GM12878 (cell line): ENCODE data around the gene NCS1. TPM values are rescaled to one million over a fixed set of nuclear protein-coding genes. Genes with fewer than 3 reads are reported as not detected.

Experiments
- ATAC-seq: fragments of 200-7000 bp; cut with Tn5 transposase; 3 replicates; pipeline ENCODE4 v1.9.1; 2020; ENCODE audit warnings: mild to moderate bottlenecking, moderate library complexity
- BruUV-seq: library from RNA; stranded (reverse); fragments of 400-500 nt; replicated peaks from 2 replicates; lab custom pipeline; 2021; lab: Mats Ljungman, UMichigan
- CTCF ChIA-PET: fragments of 300-600 bp; sonication (Branson Sonifier 250); formaldehyde crosslinking; extraction: SDS; loops from one replicate; lab custom pipeline; 2021; ENCODE audit warnings: inconsistent platforms; lab: Yijun Ruan, JAX
- POLR2A ChIA-PET: fragments of 350-600 bp; formaldehyde crosslinking; extraction: SDS; loops from one replicate; lab custom pipeline; 2021; ENCODE audit warnings: inconsistent platforms; lab: Charles Lee
- RAD21 ChIA-PET: fragments of 300-600 bp; sonication (Branson Sonifier 250); formaldehyde crosslinking; loops from one replicate; lab custom pipeline; 2023; ENCODE audit warnings: antibody characterized with exemption; ENCODE audit not compliant: unreplicated experiment; lab: Charles Lee
- SMC1A ChIA-PET: fragments of 300-600 bp; sonication (Branson Sonifier 250); formaldehyde crosslinking; loops from one replicate; lab custom pipeline; 2023; ENCODE audit not compliant: unreplicated experiment, uncharacterized antibody; lab: Charles Lee
- DNase-seq: peaks from one replicate; pipeline ENCODE4 v3.0.0-alpha.2; 2011; ENCODE audit warnings: low read depth, low spot score
- FAIRE-seq: peaks from 3 replicates; lab custom pipeline; 2011; peaks lifted over from hg19 to GRCh38; lab: Jason Lieb, UNC
- H2AFZ ChIP-seq: 2 replicates; pipeline ENCODE4 v1.6.0; 2011; ENCODE audit warnings: low read depth, low read length, control low read depth; ENCODE audit not compliant: control insufficient read depth
- H3K27ac ChIP-seq: 2 replicates; pipeline ENCODE4 v1.5.1; 2011; ENCODE audit warnings: control low read depth; ENCODE audit not compliant: control insufficient read depth, insufficient read depth
- H3K27me3 ChIP-seq, 2 experiments: replicated peaks in 1 of 2; 2 replicates each; pipeline versions ENCODE4 v1.6.0 to v1.6.1; 2011; ENCODE audit warnings: low read length in 1 of 2; ENCODE audit not compliant: control insufficient read depth in 2 of 2, insufficient read depth in 2 of 2
- H3K36me3 ChIP-seq, 2 experiments: 2 replicates each; pipeline ENCODE4 v1.5.1; 2011; ENCODE audit warnings: low read length in 1 of 2; ENCODE audit not compliant: control insufficient read depth in 2 of 2, insufficient read depth in 2 of 2
- H3K4me1 ChIP-seq: 2 replicates; pipeline ENCODE4 v1.6.1; 2011; ENCODE audit warnings: mild to moderate bottlenecking, low read length, moderate library complexity, mixed read lengths; ENCODE audit not compliant: control insufficient read depth, insufficient read depth
- H3K4me2 ChIP-seq: 2 replicates; pipeline ENCODE4 v1.6.0; 2011; ENCODE audit warnings: control low read depth; ENCODE audit not compliant: control insufficient read depth, insufficient read depth
- H3K4me3 ChIP-seq: fragments of 200-600 bp; sonication (generic); 2 replicates; pipeline ENCODE4 v1.5.1; 2016
- H3K79me2 ChIP-seq: 2 replicates; pipeline ENCODE4 v1.6.0; 2011; ENCODE audit warnings: low read length; ENCODE audit not compliant: control insufficient read depth, insufficient read depth
- H3K9ac ChIP-seq: 2 replicates; pipeline ENCODE4 v1.8.0; 2011; ENCODE audit warnings: low read length, control low read depth, mixed read lengths; ENCODE audit not compliant: control insufficient read depth, insufficient read depth
- H3K9me3 ChIP-seq: replicated peaks from 3 replicates; pipeline ENCODE4 v1.5.1; 2011; ENCODE audit warnings: mild to moderate bottlenecking, low read length; ENCODE audit not compliant: control insufficient read depth, insufficient read depth
- H4K20me1 ChIP-seq: 2 replicates; pipeline ENCODE4 v1.6.0; 2011; ENCODE audit not compliant: control insufficient read depth, insufficient read depth
- ASH2L ChIP-seq: fragments of 300-600, 200-600 bp; sonication (generic); IDR thresholded peaks from 2 replicates; pipeline ENCODE4 v1.6.1; 2017; ENCODE audit warnings: low read depth, mild to moderate bottlenecking, borderline replicate concordance
- CHD1 ChIP-seq: IDR thresholded peaks from 2 replicates; pipeline ENCODE4 v1.6.1; 2012; ENCODE audit warnings: low read depth, low read length, improper control_type of control experiment
- HDAC2 ChIP-seq: fragments of 200-600 bp; sonication (generic); IDR thresholded peaks from 2 replicates; pipeline ENCODE4 v1.6.1; 2017
- IKZF1 ChIP-seq: fragments of 450-650 bp; conservative IDR thresholded peaks from 2 replicates; pipeline ENCODE4 v1.6.1; 2017; ENCODE audit warnings: antibody characterized with exemption, mild to moderate bottlenecking
- NFIC ChIP-seq: IDR thresholded peaks from 2 replicates; pipeline ENCODE4 v1.6.1; 2012; ENCODE audit warnings: low read depth, mild to moderate bottlenecking, inconsistent platforms, low read length, moderate library complexity
- NRF1 ChIP-seq: conservative IDR thresholded peaks from 2 replicates; pipeline ENCODE4 v1.6.1; 2011; ENCODE audit warnings: mild to moderate bottlenecking, low read depth, low read length, improper control_type of control experiment
- RCOR1 ChIP-seq: conservative IDR thresholded peaks from 2 replicates; pipeline ENCODE4 v1.6.1; 2012; ENCODE audit warnings: low read depth, low read length, improper control_type of control experiment
- RUNX3 ChIP-seq: IDR thresholded peaks from 2 replicates; pipeline ENCODE4 v1.6.1; 2012; ENCODE audit warnings: low read length, inconsistent platforms
- SMC3 ChIP-seq: IDR thresholded peaks from 2 replicates; pipeline ENCODE4 v1.6.1; 2011; ENCODE audit warnings: low read length, improper control_type of control experiment, borderline replicate concordance
- SREBF2 ChIP-seq: IDR thresholded peaks from 2 replicates; pipeline ENCODE4 v1.6.1; 2012; ENCODE audit warnings: mild to moderate bottlenecking, low read length
- SUPT20H ChIP-seq: IDR thresholded peaks from 2 replicates; pipeline ENCODE4 v1.6.1; 2011; ENCODE audit warnings: low read depth, mild to moderate bottlenecking, low read length, moderate library complexity, borderline replicate concordance; ENCODE audit not compliant: control insufficient read depth
- USF2 ChIP-seq: IDR thresholded peaks from 2 replicates; pipeline ENCODE4 v1.6.1; 2011; ENCODE audit warnings: low read depth, low read length, improper control_type of control experiment, borderline replicate concordance
- WGBS: methylation state at CpG from one replicate; pipeline ENCODE4 v1.1.6; 2016; ENCODE audit warnings: low lambda C conversion rate; ENCODE audit not compliant: insufficient replicate concordance, insufficient coverage; ENCODE audit errors: missing lambda C conversion rate; 5-methylcytosine and 5-hydroxymethylcytosine counted together
- in situ Hi-C: fragments of 300-500 bp; cut with MboI; formaldehyde crosslinking; loops from 9 replicates; pipeline ENCODE4 v1.14.3; 2018; ENCODE audit warnings: mixed read lengths
- intact Hi-C: fragments of 100-400 bp; cut with micrococcal nuclease; formaldehyde crosslinking; loops from one replicate; pipeline ENCODE4 v1.14.2; 2022; ENCODE audit not compliant: unreplicated experiment
- polyA plus RNA-seq, 11 experiments: library from polyadenylated mRNA; depleted of rRNA in 4 of 11; unstranded in 6 of 11; stranded (reverse) in 5 of 11; fragments of >200 nt; fragmentation: Nextera tagmentation in 4 of 11; fragmentation: Illumina TruSeq in 1 of 11; extraction: Ambion mirVana in 4 of 11; extraction: Trizol in 1 of 11; gene quantifications; 1 replicate in 1 of 11; 2 replicates in 10 of 11; pipeline versions ENCODE4 v1.2.1 to v1.2.3, GENCODE V29; 2011 to 2016; ENCODE audit warnings: inconsistent platforms in 2 of 11, missing spikeins in 2 of 11, low read depth in 1 of 11
- total RNA-seq, 4 experiments: library from RNA; depleted of rRNA in 3 of 4; stranded (reverse); fragments of >200 nt in 3 of 4; fragmentation: Illumina TruSeq in 1 of 4; extraction: Trizol in 1 of 4; gene quantifications; 2 replicates each; pipeline versions ENCODE4 v1.2.1 to v1.2.3, GENCODE V29; 2013 to 2021
- TF ChIP-seq, protein P1 (sequence below): fragments of 150-350 bp; IDR thresholded peaks from 2 replicates; pipeline ENCODE4 v1.6.1; 2014; ENCODE audit warnings: mild to moderate bottlenecking, low read depth, low read length

Gene NCS1
- total and polyA plus RNA-seq, 10 of the 15 experiments (the other 5 are each of a cell fraction or from before 2014, with no cell fraction given), result 0.04 to 0.22 (median 0.06) TPM; not detected in 4

- FAIRE-seq (no peak), DNase-seq (no peak), ATAC-seq (no peak)
- TF ChIP-seq HDAC2 (no peak), RCOR1 (no peak), NRF1 (no peak), ASH2L (no peak), SREBF2 (no peak), SUPT20H (no peak), CHD1 (no peak), IKZF1 (no peak), SMC3 (no peak), USF2 (no peak), RUNX3 (no peak), NFIC (no peak)
- TF ChIP-seq, protein P1, sequence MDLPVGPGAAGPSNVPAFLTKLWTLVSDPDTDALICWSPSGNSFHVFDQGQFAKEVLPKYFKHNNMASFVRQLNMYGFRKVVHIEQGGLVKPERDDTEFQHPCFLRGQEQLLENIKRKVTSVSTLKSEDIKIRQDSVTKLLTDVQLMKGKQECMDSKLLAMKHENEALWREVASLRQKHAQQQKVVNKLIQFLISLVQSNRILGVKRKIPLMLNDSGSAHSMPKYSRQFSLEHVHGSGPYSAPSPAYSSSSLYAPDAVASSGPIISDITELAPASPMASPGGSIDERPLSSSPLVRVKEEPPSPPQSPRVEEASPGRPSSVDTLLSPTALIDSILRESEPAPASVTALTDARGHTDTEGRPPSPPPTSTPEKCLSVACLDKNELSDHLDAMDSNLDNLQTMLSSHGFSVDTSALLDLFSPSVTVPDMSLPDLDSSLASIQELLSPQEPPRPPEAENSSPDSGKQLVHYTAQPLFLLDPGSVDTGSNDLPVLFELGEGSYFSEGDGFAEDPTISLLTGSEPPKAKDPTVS, result no peak
- H3K9ac ChIP-seq, result no peak overlapping the region
- peaks cover 17% of the 10 kb centered on the region for H3K4me1 ChIP-seq
- H3K79me2 ChIP-seq, result no peaks in the 10 kb centered on the region
- ChIA-PET RAD21 (interaction anchor here (1.0 kb wide), 1 partner anchor 512 kb away, joined by 4 read pairs; no protein-coding TSS in a partner anchor), CTCF (interaction anchor here (0.7 to 6.4 kb wide), 3 partner anchors 9 to 130 kb away, joined by 3 to 96 read pairs (median 4); no protein-coding TSS in a partner anchor), SMC1A (interaction anchor here (6.2 kb wide), 1 partner anchor 131 kb away, joined by 46 read pairs; no protein-coding TSS in a partner anchor), POLR2A (no interaction called here)
- WGBS, result 68% methylated on average over 17 of the region's 17 CpGs
- no peak overlapping the region for H2AFZ ChIP-seq
- BruUV-seq, result no TSS peak
- H3K27ac ChIP-seq, result no peak overlapping the region
- intact Hi-C loops (loop anchor here (5.0 kb wide), 1 partner anchor 104 kb away; no protein-coding TSS in a partner anchor), in situ Hi-C loops (loop anchor here (5.0 kb wide), 1 partner anchor 126 kb away; no protein-coding TSS in a partner anchor)
- H3K4me3 ChIP-seq, result no peak overlapping the region
- no peaks in the 10 kb centered on the region for H4K20me1 ChIP-seq
- no peaks in the 10 kb centered on the region for H3K9me3 ChIP-seq
- no peak overlapping the region for H3K4me2 ChIP-seq
- no peaks in the 10 kb centered on the region for H3K27me3 ChIP-seq
- H3K36me3 ChIP-seq, result no peaks in the 10 kb centered on the region
These were observed 65.7 kb downstream of the NCS1 start for GRCh38 chr9:130237763-130238524.
